Tibial artery (tissue), 4 donors: ENCODE data around the gene SPINDOC.
A peak's percentile ranks its signal among the peaks of the same experiment; 100 is the strongest.
"Not testable (repeated sequence)": the region's sequence is repeated elsewhere in the genome, so short reads cannot be mapped to it uniquely, and the experiment has no call there.

ENCODE experiments used
- DNase-seq, 2 donors: peaks; one replicate each; pipeline ENCODE4 v3.0.0-alpha.2; 2019
- H3K27ac ChIP-seq, 2 donors: fragments of 200-600 bp; sonication (generic) in 1 of 2; 1 replicate in 1 of 2; 2 replicates in 1 of 2; pipeline ENCODE4 v1.5.1; 2018 to 2019; ENCODE audit warnings: mild to moderate bottlenecking in 1 of 2
- H3K27me3 ChIP-seq, 2 donors: fragments of 200-600 bp; sonication (generic) in 1 of 2; one replicate each; pipeline versions ENCODE4 v1.5.1 to v1.6.0; 2016 to 2019
- H3K36me3 ChIP-seq, 3 donors: fragments of 200-600 bp; sonication (generic) in 2 of 3; one replicate each; pipeline ENCODE4 v1.5.1; 2016 to 2019; ENCODE audit warnings: mild to moderate bottlenecking in 2 of 3
- H3K4me1 ChIP-seq, 4 donors: fragments of 200-600 bp; sonication (generic) in 2 of 4; 1 replicate in 3 of 4; 2 replicates in 1 of 4; pipeline ENCODE4 v1.5.1; 2016 to 2019
- H3K4me3 ChIP-seq, 2 donors: fragments of 200-600 bp; sonication (generic) in 1 of 2; 1 replicate in 1 of 2; 2 replicates in 1 of 2; pipeline ENCODE4 v1.5.1; 2018 to 2019; ENCODE audit warnings: mild to moderate bottlenecking in 2 of 2
- H3K9me3 ChIP-seq, 3 donors: fragments of 200-600 bp; sonication (generic) in 1 of 3; one replicate each; pipeline ENCODE4 v1.5.1; 2016 to 2019
- intact Hi-C: fragments of 100-400 bp; cut with DNase I; formaldehyde crosslinking; loops from one replicate; pipeline ENCODE4 v1.15.0; 2023; ENCODE audit warnings: low total_unique reads
- TF ChIP-seq, protein P1 (sequence below), 2 experiments: fragments of 200-600 bp in 1 of 2; fragments of 450-650 bp in 1 of 2; IDR thresholded peaks; one replicate each; pipeline ENCODE4 v1.5.1; 2017 to 2019; ENCODE audit warnings: antibody characterized with exemption in 2 of 2, mild to moderate bottlenecking in 1 of 2, moderate library complexity in 1 of 2

The SPINDOC gene

DNA sequence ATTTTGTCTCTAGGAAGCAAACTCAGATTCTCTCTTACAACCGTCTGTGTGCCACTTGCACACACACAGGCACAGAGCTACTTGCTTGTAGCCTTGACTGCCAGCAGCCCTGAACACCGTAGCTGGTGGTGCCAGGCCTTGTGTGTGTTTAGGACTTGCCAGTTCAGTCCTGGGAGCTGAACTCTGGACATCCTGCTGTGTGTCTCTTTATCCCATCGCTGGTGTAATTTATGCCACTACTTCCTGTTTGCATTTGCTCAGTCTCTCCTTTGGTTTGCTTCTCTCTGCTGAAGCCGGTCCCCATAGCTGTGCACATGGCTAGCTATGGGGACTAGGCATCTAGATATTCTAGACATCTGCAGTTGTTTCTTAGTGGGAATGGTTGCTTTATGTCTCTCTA, 49.7 kb downstream of the SPINDOC start:
- H3K4me1 ChIP-seq = peaks cover 0 to 39% (median 19%) of the 10 kb centered on the region in 4 donors
- TF ChIP-seq, protein P1, sequence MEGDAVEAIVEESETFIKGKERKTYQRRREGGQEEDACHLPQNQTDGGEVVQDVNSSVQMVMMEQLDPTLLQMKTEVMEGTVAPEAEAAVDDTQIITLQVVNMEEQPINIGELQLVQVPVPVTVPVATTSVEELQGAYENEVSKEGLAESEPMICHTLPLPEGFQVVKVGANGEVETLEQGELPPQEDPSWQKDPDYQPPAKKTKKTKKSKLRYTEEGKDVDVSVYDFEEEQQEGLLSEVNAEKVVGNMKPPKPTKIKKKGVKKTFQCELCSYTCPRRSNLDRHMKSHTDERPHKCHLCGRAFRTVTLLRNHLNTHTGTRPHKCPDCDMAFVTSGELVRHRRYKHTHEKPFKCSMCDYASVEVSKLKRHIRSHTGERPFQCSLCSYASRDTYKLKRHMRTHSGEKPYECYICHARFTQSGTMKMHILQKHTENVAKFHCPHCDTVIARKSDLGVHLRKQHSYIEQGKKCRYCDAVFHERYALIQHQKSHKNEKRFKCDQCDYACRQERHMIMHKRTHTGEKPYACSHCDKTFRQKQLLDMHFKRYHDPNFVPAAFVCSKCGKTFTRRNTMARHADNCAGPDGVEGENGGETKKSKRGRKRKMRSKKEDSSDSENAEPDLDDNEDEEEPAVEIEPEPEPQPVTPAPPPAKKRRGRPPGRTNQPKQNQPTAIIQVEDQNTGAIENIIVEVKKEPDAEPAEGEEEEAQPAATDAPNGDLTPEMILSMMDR (IDR thresholded peaks at IDR 0.05) = no peak
- no peak for DNase-seq
- H3K9me3 ChIP-seq = no peaks in the 10 kb centered on the region
- no peaks in the 10 kb centered on the region for H3K27me3 ChIP-seq
- H3K27ac ChIP-seq = no peak overlapping the region
- no peak overlapping the region for H3K4me3 ChIP-seq
- peaks cover 0 to 17% (median 11%) of the 10 kb centered on the region in 3 donors for H3K36me3 ChIP-seq
- intact Hi-C loops = no loop called here

- H3K36me3 ChIP-seq = peaks cover 0 to 17% (median 11%) of the 10 kb centered on the region in 3 donors
- H3K27me3 ChIP-seq, DNase-seq, H3K4me3 ChIP-seq, H3K27ac ChIP-seq, intact Hi-C loops, H3K9me3 ChIP-seq: not testable (repeated sequence)
- H3K4me1 ChIP-seq = peaks cover 0 to 42% (median 17%) of the 10 kb centered on the region in 4 donors
Measured at GRCh38 chr11:63863620-63864019, 50.4 kb downstream of the SPINDOC start.

DNA sequence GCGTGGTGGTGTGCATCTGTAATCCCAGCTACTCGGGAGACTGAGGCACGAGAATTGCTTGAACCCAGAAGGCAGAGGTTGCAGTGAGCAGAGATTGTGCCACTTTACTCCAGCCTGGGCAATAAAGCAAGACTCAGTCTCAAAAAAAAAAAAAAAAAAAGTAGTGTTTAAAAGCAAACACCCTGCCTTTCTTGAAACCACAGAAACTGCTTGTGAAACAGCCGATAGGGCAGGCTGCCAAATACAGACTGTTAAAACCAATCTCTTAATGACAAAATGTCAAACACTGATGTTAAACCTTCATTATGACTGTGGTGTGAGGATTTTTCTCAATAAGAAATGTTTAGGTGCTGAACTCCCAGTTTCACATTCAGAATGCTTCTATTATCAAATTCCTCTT, 53.0 kb downstream of the SPINDOC start:
- peaks cover 0 to 11% (median 10%) of the 10 kb centered on the region in 3 donors for H3K36me3 ChIP-seq
- H3K4me1 ChIP-seq = peaks cover 0 to 60% (median 34%) of the 10 kb centered on the region in 4 donors
- H3K9me3 ChIP-seq = no peaks in the 10 kb centered on the region
- no peak overlapping the region for H3K27ac ChIP-seq
- H3K27me3 ChIP-seq = no peaks in the 10 kb centered on the region
- H3K4me3 ChIP-seq = no peak overlapping the region
- TF ChIP-seq, protein P1 (IDR thresholded peaks at IDR 0.05) = no peak
- peak; percentile 71 to 79 for DNase-seq
- intact Hi-C loops = no loop called here

GRCh38 chr11:63867511-63867910, 54.3 kb downstream of the SPINDOC start:
- peaks cover 0 to 6% (median 5%) of the 10 kb centered on the region in 3 donors for H3K36me3 ChIP-seq
- peaks cover 0 to 68% (median 42%) of the 10 kb centered on the region in 4 donors for H3K4me1 ChIP-seq
- H3K27ac ChIP-seq = no peak overlapping the region
- H3K27me3 ChIP-seq = no peaks in the 10 kb centered on the region
- intact Hi-C loops = no loop called here
- H3K9me3 ChIP-seq = no peaks in the 10 kb centered on the region
- H3K4me3 ChIP-seq = no peak overlapping the region
- TF ChIP-seq, protein P1 (IDR thresholded peaks at IDR 0.05) = no peak
- no peak for DNase-seq

DNA sequence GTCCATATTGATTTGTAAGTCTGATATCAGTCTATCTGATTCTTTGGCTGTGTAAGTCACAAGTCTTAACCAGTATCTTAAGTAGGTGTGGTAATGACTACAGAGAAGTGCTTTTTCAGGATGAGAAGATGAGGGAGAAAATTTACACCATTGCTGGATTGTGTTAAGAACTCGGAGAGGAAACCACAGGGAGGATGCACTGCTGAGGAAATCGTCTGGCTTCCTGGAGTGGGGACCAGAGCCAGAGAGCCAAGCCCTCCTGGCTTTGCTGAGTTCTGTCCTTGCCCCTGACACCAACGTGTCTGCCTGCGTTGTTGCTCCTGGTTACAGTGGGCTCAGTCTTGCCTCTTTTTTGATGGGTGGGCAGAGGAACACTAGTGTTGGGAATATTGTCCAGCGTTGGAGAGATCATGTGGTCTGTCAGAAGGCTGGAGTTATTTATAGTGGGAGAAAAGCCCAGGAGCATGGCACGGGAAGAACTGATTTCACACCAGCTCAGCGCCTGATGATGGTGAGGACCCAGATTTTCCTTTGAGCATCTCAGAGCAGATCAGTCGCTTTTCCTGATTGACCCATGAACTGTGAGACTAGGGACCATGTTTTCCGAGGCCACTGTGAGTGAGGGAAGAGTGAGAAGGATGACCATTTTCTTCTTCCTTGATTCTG, 55.3 kb downstream of the SPINDOC start:
- peak in 1 of 2 donors; percentile 41 for DNase-seq
- peaks cover 0 to 74% (median 51%) of the 10 kb centered on the region in 4 donors for H3K4me1 ChIP-seq
- no peaks in the 10 kb centered on the region for H3K27me3 ChIP-seq
- H3K36me3 ChIP-seq = no peaks in the 10 kb centered on the region
- intact Hi-C loops = no loop called here
- peak overlapping the region in 1 of 2 donors; percentile 9 for H3K27ac ChIP-seq
- no peak overlapping the region for H3K4me3 ChIP-seq
- H3K9me3 ChIP-seq = no peaks in the 10 kb centered on the region
- TF ChIP-seq, protein P1 (IDR thresholded peaks at IDR 0.05) = no peak

GRCh38 chr11:63869171-63869591, 55.9 kb downstream of the SPINDOC start:
- intact Hi-C loops = no loop called here

More at GRCh38 chr11:63869171-63869591, 55.9 kb downstream of the SPINDOC start:
- H3K36me3 ChIP-seq = no peaks in the 10 kb centered on the region
- no peaks in the 10 kb centered on the region for H3K27me3 ChIP-seq
- DNase-seq = no peak
- H3K9me3 ChIP-seq = no peaks in the 10 kb centered on the region
- no peak overlapping the region for H3K27ac ChIP-seq
- H3K4me3 ChIP-seq = no peak overlapping the region
- TF ChIP-seq, protein P1 (IDR thresholded peaks at IDR 0.05) = no peak
- H3K4me1 ChIP-seq = peaks cover 0 to 80% (median 57%) of the 10 kb centered on the region in 4 donors
